Kidney epithelial cell (primary cell): ENCODE results near the gene CFAP92. TPM values are rescaled to one million over a fixed set of nuclear protein-coding genes. Genes with fewer than 3 reads are reported as not detected.
A peak's percentile ranks its signal among the peaks of the same experiment; 100 is the strongest.

Experiments used
- DNase-seq: peaks from one replicate; pipeline ENCODE4 v3.0.0-alpha.2; 2010; ENCODE audit warnings: low read depth
- H3K27me3 ChIP-seq: 2 replicates; pipeline ENCODE4 v1.6.0; 2011; ENCODE audit warnings: low read length; ENCODE audit not compliant: control insufficient read depth, insufficient read depth
- H3K36me3 ChIP-seq: 2 replicates; pipeline ENCODE4 v1.5.1; 2011; ENCODE audit warnings: low read length; ENCODE audit not compliant: control insufficient read depth, insufficient read depth
- H3K4me3 ChIP-seq: 2 replicates; pipeline ENCODE4 v1.5.1; 2011; ENCODE audit warnings: low read depth, mild to moderate bottlenecking, control low read depth, low read length
- CTCF ChIP-seq: IDR thresholded peaks from 2 replicates; pipeline ENCODE4 v1.5.1; 2011; ENCODE audit warnings: mild to moderate bottlenecking, moderate library complexity, low read length, control low read depth, inconsistent platforms; ENCODE audit not compliant: insufficient read depth, poor library complexity, severe bottlenecking
- total RNA-seq: library from RNA; depleted of rRNA; stranded (reverse); fragments of >200 nt; gene quantifications from 2 replicates; pipeline ENCODE4 v1.2.3, GENCODE V29; 2015

CFAP92 gene
- total RNA-seq, 1 donor from 2014 or later, result 0.50 TPM

GRCh38 chr3:129001806-129002572, 8.1 kb upstream of the CFAP92 start:
- H3K27me3 ChIP-seq, result peaks cover 69% of the 10 kb centered on the region
- no peak overlapping the region for H3K4me3 ChIP-seq
- TF ChIP-seq CTCF, result no peak
- DNase-seq, result no peak
- no peaks in the 10 kb centered on the region for H3K36me3 ChIP-seq

- no peak for DNase-seq
- Histone ChIP-seq H3K36me3 (no peaks in the 10 kb centered on the region), H3K27me3 (peaks cover 69% of the 10 kb centered on the region), H3K4me3 (peak within 1 kb of the TSS; percentile 18)
- TF ChIP-seq CTCF, result no peak
Observed at GRCh38 chr3:129001101-129001805, 7.4 kb upstream of the CFAP92 start, which contains the start of gene EFCC1. EFCC1 (plus strand) TSS chr3:129001304; CDS start chr3:129001629, 325 bp downstream.

GRCh38 chr3:129000742-129001100, 6.8 kb upstream of the CFAP92 start:
- Histone ChIP-seq H3K4me3 (no peak overlapping the region), H3K36me3 (no peaks in the 10 kb centered on the region), H3K27me3 (peaks cover 68% of the 10 kb centered on the region)
- no peak for TF ChIP-seq CTCF
- DNase-seq, result no peak

GRCh38 chr3:128999102-128999501, 5.2 kb upstream of the CFAP92 start:
- Histone ChIP-seq H3K27me3 (peaks cover 67% of the 10 kb centered on the region), H3K4me3 (no peak overlapping the region), H3K36me3 (no peaks in the 10 kb centered on the region)
- TF ChIP-seq CTCF, result no peak
- DNase-seq, result no peak

GRCh38 chr3:128998561-128998960, 4.7 kb upstream of the CFAP92 start:
- no peak for TF ChIP-seq CTCF
- Histone ChIP-seq H3K27me3 (peaks cover 66% of the 10 kb centered on the region), H3K36me3 (no peaks in the 10 kb centered on the region), H3K4me3 (no peak overlapping the region)
- no peak for DNase-seq
